ENCODE data around the gene ZFY. TPM values are rescaled to one million over a fixed set of nuclear protein-coding genes. Genes with fewer than 3 reads are reported as not detected.
"Not testable (repeated sequence)": the region's sequence is repeated elsewhere in the genome, so short reads cannot be mapped to it uniquely, and the experiment has no call there.

ZFY gene
- total and polyA plus RNA-seq, 8 donors = 0.03 to 5.7 (median 2.5) TPM; not detected in 5

DNA sequence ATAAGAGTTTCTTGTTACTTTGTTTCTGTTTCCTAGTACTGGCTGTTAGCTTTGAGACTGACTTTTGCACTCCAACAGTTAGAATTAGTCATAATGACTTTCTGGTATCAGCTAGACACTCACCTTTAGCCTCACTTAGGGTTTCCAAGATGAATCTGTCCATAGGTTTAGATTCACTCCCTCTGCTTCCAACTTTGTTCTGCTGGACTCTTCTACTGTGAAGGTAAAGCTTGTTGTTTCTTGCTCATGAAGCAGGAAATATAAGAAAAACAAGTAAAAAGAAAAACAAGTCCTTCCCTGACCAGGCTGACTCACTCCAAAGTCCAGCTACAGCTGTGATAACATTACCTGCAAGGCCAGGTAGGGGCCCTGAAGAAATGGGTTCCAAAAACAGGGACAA lies 67.0 kb downstream of the ZFY start:
- DNase-seq (peak in 1 of 6 donors; percentile 14), ATAC-seq (no peak), FAIRE-seq (no peak)
- no peak overlapping the region for H3K27ac ChIP-seq
- no peaks in the 10 kb centered on the region for H3K36me3 ChIP-seq
- no peaks in the 10 kb centered on the region for H3K27me3 ChIP-seq
- H3K9me3 ChIP-seq = no peaks in the 10 kb centered on the region
- intact Hi-C loops (cut with DNase I) = no loop called here
- H3K4me1 ChIP-seq = no peaks in the 10 kb centered on the region
- no peak for TF ChIP-seq CTCF (IDR thresholded peaks at IDR 0.05)
- no peak overlapping the region for H3K4me3 ChIP-seq

DNA sequence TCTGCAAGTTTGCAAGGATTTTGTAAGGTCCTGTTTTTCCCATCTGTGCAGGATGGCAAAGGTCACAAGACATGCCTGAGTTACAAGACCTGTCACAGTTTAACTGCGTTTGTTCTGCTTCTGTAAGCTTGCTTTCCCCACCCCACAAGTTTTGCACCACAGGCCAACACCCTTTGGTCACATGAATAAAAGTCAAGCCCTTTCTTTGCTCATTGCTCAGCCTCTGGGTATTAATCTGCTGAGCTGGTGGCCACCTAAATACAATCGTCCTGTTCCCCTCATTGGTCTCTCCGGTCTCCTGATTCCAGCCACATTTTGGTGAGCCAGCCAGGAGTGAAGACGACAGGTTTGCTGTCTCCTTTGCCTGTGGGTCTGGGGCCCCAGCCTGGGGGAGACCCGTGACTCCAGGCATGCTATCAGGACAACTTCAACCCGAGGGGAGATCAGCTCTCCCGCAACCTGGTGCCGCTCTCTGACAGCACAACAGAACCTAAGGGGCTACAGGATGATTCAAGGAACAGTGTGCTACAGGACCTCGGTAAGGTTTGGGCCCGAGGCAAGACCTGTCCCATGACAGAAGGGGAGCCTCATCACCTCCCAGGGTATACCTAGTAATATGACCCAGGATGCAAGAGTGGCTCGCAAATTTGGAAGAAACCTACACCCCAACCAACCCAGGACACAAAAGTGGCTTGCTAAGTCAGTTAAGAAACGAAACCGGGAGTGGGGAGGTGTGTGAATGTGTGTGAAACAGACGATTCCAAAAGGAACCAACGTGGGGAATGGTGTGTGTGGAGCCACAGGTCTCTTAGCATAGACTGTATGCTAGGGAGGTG lies 67.7 kb downstream of the ZFY start:
- FAIRE-seq = no peak
- Histone ChIP-seq H3K4me3 (no peak overlapping the region), H3K27me3 (no peaks in the 10 kb centered on the region), H3K4me1 (no peaks in the 10 kb centered on the region), H3K36me3 (no peaks in the 10 kb centered on the region), H3K9me3 (no peaks in the 10 kb centered on the region), H3K27ac (no peak overlapping the region)
- DNase-seq = no peak
- intact Hi-C loops (cut with DNase I) = no loop called here
- 7% methylated on average over 15 of the region's 15 CpGs; no CpG with 5 or more reads in 1 of the 2 donors for WGBS, 2 donors
- TF ChIP-seq CTCF (IDR thresholded peaks at IDR 0.05) = no peak
- no peak for ATAC-seq

GRCh38 chrY:3003516-3003830 lies 68.3 kb downstream of the ZFY start:
- Histone ChIP-seq H3K36me3 (no peaks in the 10 kb centered on the region), H3K27me3 (no peaks in the 10 kb centered on the region), H3K4me3 (no peak overlapping the region), H3K4me1 (no peaks in the 10 kb centered on the region), H3K9me3 (no peaks in the 10 kb centered on the region), H3K27ac (no peak overlapping the region)
- no peak for TF ChIP-seq CTCF (IDR thresholded peaks at IDR 0.05)
- no peak for ATAC-seq
- no peak for DNase-seq
- intact Hi-C loops (cut with DNase I) = no loop called here
- FAIRE-seq = no peak
- 1% methylated on average over 3 of the region's 3 CpGs; no CpG with 5 or more reads in 1 of the 2 donors for WGBS, 2 donors

DNA sequence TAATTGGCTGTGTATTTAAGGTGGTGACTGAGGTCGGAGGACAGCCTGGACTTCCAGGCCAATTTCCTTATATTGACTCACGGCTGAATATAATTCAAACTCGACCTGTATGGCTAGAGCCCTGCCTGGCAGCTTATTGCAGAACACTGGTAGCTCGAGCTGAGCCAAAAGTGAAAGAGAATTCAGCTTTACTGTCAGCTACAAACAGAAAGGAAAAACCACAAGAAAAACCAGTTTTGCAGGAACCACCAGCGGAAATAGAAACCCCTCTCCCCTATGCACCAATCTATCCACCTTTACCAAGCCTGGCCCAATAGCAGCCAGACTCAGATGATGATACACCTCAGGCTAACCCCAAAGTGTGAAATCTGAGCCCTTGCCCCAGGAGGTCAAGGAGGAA lies 68.7 kb downstream of the ZFY start:
- no peak overlapping the region for H3K4me3 ChIP-seq
- no peaks in the 10 kb centered on the region for H3K9me3 ChIP-seq
- DNase-seq (peak in 1 of 6 donors; percentile 38), FAIRE-seq (no peak), ATAC-seq (no peak)
- no peaks in the 10 kb centered on the region for H3K27me3 ChIP-seq
- no peaks in the 10 kb centered on the region for H3K4me1 ChIP-seq
- TF ChIP-seq CTCF (IDR thresholded peaks at IDR 0.05) = no peak
- no peak overlapping the region for H3K27ac ChIP-seq
- intact Hi-C loops (cut with DNase I) = no loop called here
- H3K36me3 ChIP-seq = no peaks in the 10 kb centered on the region
- 1% methylated on average over 5 of the region's 5 CpGs; no CpG with 5 or more reads in 1 of the 2 donors for WGBS, 2 donors

DNA sequence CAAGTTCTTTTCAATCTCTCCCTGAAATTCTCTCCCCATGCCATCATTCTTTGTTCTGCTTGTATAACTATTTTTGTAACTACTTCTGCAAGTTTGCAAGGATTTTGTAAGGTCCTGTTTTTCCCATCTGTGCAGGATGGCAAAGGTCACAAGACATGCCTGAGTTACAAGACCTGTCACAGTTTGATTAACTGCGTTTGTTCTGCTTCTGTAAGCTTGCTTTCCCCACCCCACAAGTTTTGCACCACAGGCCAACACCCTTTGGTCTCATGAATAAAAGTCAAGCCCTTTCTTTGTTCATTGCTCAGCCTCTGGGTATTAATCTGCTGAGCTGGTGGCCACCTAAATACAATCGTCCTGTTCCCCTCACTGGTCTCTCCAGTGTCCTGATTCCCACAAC lies 70.8 kb downstream of the ZFY start:
- not testable (repeated sequence) for H3K27ac ChIP-seq
- WGBS, 2 donors = 31% methylated on average over 2 of the region's 2 CpGs; no CpG with 5 or more reads in 1 of the 2 donors

More for the DNA sequence above, 70.8 kb downstream of the ZFY start:
- FAIRE-seq; ATAC-seq; H3K4me3 ChIP-seq; DNase-seq; H3K27me3 ChIP-seq; H3K4me1 ChIP-seq; intact Hi-C loops (cut with DNase I); H3K36me3 ChIP-seq; H3K9me3 ChIP-seq: not testable (repeated sequence)
